Tibial nerve (tissue), 4 donors: ENCODE results near the gene SLC2A5. TPM values are rescaled to one million over a fixed set of nuclear protein-coding genes. Genes with fewer than 3 reads are reported as not detected.

Experiments used
- DNase-seq, 2 donors: peaks; one replicate each; pipeline ENCODE4 v3.0.0-alpha.2; 2019; ENCODE audit warnings: low spot score in 2 of 2
- H3K27ac ChIP-seq, 4 donors: fragments of 200-600 bp; sonication (generic) in 3 of 4; one replicate each; pipeline ENCODE4 v1.5.1; 2017 to 2019; ENCODE audit warnings: mild to moderate bottlenecking in 1 of 4
- H3K27me3 ChIP-seq, 2 donors: fragments of 200-600 bp; sonication (generic) in 1 of 2; one replicate each; pipeline versions ENCODE4 v1.5.1 to v1.6.0; 2017 to 2019
- H3K36me3 ChIP-seq, 3 donors: fragments of 200-600 bp; sonication (generic); one replicate each; pipeline ENCODE4 v1.5.1; 2018 to 2019
- H3K4me1 ChIP-seq, 4 donors: fragments of 200-600 bp; sonication (generic) in 3 of 4; one replicate each; pipeline ENCODE4 v1.5.1; 2017 to 2019
- H3K4me3 ChIP-seq, 4 donors: fragments of 200-600 bp; sonication (generic) in 3 of 4; one replicate each; pipeline ENCODE4 v1.5.1; 2017 to 2019; ENCODE audit warnings: mild to moderate bottlenecking in 1 of 4, moderate library complexity in 1 of 4
- H3K9me3 ChIP-seq, 4 donors: fragments of 200-600 bp; sonication (generic) in 3 of 4; one replicate each; pipeline ENCODE4 v1.5.1; 2017 to 2019
- EP300 ChIP-seq, 2 donors: sonication (generic); formaldehyde crosslinking; IDR thresholded peaks; one replicate each; pipeline ENCODE4 v1.6.1; 2017; ENCODE audit warnings: antibody characterized with exemption in 2 of 2, mild to moderate bottlenecking in 1 of 2
- POLR2A ChIP-seq, 2 donors: fragments of 450-650 bp; IDR thresholded peaks; one replicate each; pipeline ENCODE4 v1.6.1; 2017; ENCODE audit warnings: antibody characterized with exemption in 2 of 2, mild to moderate bottlenecking in 2 of 2, moderate library complexity in 2 of 2
- WGBS, 2 donors: methylation state at CpG; one replicate each; pipeline ENCODE4 v1.1.5; 2018; 5-methylcytosine and 5-hydroxymethylcytosine counted together
- total RNA-seq, 4 donors: library from RNA; depleted of rRNA; stranded (reverse); fragments of >200 nt; gene quantifications; one replicate each; pipeline ENCODE4 v1.1.0, GENCODE V29; 2016
- TF ChIP-seq, protein P1 (sequence below), 5 experiments: fragments of 200-600 bp in 3 of 5; fragments of 450-650 bp in 2 of 5; sonication (generic) in 3 of 5; IDR thresholded peaks; one replicate each; pipeline ENCODE4 v1.5.1; 2016 to 2019; ENCODE audit warnings: antibody characterized with exemption in 5 of 5, mild to moderate bottlenecking in 3 of 5, moderate library complexity in 2 of 5

Gene SLC2A5
- total RNA-seq, 4 donors from 2014 or later: 1.9 to 15.7 (median 5.2) TPM

DNA sequence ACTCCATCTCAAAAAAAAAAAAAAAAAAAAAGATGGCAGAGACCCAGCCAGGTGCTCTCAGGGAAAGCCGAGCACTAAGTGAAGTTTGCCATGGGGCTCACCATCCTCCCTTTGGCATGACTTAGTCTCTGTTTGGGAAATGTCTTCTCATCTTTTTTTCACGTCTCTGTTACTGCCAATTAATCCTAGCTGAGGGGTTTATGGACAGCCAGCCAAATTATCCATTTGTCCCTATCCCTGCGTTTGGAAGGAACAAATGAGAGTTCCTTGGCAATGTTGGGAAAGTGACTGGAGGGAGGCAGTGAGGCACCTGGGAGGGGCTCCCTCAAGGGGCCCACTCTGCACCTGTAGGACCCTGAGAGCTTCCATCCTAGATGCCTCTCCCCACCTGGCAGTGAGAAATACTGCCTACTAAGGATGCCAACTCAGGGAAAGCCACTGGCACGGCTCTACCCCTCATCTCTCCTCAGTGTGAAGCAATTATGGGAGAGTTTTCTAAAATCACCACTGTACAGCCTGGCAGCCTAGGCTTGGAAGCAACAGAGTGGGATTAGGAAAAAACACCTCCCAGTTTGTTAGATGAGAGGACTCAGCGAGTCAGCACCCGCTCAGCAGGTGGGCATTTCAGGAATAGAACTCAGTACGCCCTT is 23.4 kb downstream of the SLC2A5 start:
- H3K27ac ChIP-seq: no peak overlapping the region
- H3K4me1 ChIP-seq: no peaks in the 10 kb centered on the region
- WGBS, 2 donors: 81 to 89% methylated on average over 7 of the region's 7 CpGs
- TF ChIP-seq, protein P1, sequence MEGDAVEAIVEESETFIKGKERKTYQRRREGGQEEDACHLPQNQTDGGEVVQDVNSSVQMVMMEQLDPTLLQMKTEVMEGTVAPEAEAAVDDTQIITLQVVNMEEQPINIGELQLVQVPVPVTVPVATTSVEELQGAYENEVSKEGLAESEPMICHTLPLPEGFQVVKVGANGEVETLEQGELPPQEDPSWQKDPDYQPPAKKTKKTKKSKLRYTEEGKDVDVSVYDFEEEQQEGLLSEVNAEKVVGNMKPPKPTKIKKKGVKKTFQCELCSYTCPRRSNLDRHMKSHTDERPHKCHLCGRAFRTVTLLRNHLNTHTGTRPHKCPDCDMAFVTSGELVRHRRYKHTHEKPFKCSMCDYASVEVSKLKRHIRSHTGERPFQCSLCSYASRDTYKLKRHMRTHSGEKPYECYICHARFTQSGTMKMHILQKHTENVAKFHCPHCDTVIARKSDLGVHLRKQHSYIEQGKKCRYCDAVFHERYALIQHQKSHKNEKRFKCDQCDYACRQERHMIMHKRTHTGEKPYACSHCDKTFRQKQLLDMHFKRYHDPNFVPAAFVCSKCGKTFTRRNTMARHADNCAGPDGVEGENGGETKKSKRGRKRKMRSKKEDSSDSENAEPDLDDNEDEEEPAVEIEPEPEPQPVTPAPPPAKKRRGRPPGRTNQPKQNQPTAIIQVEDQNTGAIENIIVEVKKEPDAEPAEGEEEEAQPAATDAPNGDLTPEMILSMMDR (IDR thresholded peaks at IDR 0.05): no peak
- no peak for TF ChIP-seq POLR2A (IDR thresholded peaks at IDR 0.05)
- TF ChIP-seq EP300 (IDR thresholded peaks at IDR 0.05): no peak
- no peak overlapping the region for H3K4me3 ChIP-seq
- no peaks in the 10 kb centered on the region for H3K27me3 ChIP-seq
- no peak for DNase-seq
- no peaks in the 10 kb centered on the region for H3K36me3 ChIP-seq
- H3K9me3 ChIP-seq: no peaks in the 10 kb centered on the region

DNA sequence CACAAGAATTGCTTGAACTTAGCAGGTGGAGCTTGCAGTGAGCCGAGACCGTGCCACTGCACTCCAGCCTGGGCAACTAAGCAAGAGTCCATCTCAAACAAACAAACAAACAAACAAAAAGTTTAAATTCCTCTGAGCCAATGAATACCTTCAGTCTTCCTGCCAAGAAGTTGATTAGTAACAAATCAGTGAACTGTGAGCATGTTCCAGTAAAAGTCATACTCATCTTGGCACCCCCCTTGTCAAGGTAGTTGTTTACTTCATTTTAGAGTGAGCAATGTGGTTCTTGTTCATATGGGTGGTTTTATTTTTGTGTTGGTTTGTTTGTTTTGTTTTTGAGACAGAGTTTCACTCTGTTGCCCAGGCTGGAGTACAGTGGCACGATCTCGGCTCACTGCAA is 25.2 kb downstream of the SLC2A5 start:
- Histone ChIP-seq H3K9me3 (no peaks in the 10 kb centered on the region), H3K4me1 (no peaks in the 10 kb centered on the region), H3K27ac (no peak overlapping the region), H3K4me3 (no peak overlapping the region), H3K36me3 (peaks cover 0 to 7% (median 0%) of the 10 kb centered on the region in 3 donors), H3K27me3 (no peaks in the 10 kb centered on the region)
- no peak for DNase-seq
- 93 to 94% methylated on average over 4 of the region's 4 CpGs for WGBS, 2 donors
- no peak for TF ChIP-seq EP300 (IDR thresholded peaks at IDR 0.05)

DNA sequence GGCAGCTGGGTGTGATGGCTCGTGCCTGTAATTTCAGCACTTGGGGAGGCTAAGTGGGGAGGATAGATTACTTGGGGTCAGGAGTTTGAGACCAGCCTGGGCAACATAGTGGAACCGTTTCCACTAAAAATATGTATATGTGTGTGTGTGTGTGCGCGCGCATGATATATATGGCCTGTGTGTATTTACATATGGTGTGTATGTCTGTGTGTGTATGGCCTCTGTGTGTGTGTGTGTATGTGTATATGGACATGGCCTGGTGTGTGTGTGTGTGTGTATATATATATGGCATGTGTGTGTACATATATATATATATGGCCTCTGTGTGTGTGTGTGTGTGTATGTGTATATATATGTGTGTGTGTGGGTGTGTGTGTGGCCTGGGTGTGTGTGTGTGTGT is 27.2 kb downstream of the SLC2A5 start:
- peaks cover 0 to 12% (median 0%) of the 10 kb centered on the region in 3 donors for H3K36me3 ChIP-seq
- H3K4me1 ChIP-seq: no peaks in the 10 kb centered on the region
- 88 to 92% methylated on average over 5 of the region's 5 CpGs for WGBS, 2 donors
- H3K9me3 ChIP-seq: no peaks in the 10 kb centered on the region
- H3K4me3 ChIP-seq: no peak overlapping the region
- H3K27me3 ChIP-seq: no peaks in the 10 kb centered on the region
- TF ChIP-seq EP300 (IDR thresholded peaks at IDR 0.05): no peak
- TF ChIP-seq, protein P1 (IDR thresholded peaks at IDR 0.05): no peak
- no peak for TF ChIP-seq POLR2A (IDR thresholded peaks at IDR 0.05)
- no peak for DNase-seq
- H3K27ac ChIP-seq: no peak overlapping the region

DNA sequence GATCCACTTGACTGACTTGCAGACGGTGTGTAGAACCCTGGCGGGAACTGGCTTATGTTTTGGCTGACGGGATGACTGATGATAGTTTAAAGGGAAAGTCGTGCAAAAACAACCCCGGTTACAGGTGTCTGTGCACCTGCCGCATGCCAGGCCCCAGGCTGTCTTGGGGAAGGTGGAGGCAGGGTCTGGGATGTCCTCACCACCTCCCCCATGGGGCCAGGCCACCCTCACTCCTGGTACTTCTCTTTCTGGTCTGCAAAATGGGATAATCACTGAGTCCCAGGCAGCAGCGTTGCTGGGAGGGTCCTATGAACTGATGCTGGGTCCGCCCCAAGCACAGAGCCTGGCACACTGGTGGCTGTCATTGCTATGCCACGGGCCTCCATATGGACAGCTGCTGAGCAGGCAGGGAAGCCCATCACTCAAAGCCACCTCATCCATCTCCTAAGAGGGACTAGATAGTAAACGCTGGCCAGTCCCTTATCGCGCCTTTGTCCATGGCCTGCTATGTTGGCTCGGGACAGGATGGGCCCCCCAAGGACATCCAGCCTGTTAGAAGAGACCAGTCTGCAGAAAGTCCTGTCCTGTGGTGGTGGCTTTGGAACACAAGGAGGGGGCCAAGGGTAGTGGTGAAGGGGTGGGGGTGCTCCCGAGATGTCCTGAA is 28.2 kb downstream of the SLC2A5 start:
- no peak overlapping the region for H3K27ac ChIP-seq
- H3K4me3 ChIP-seq: no peak overlapping the region
- peaks cover 0 to under 1% (median 0%) of the 10 kb centered on the region in 4 donors for H3K9me3 ChIP-seq
- no peaks in the 10 kb centered on the region for H3K4me1 ChIP-seq
- TF ChIP-seq POLR2A (IDR thresholded peaks at IDR 0.05) (no peak), EP300 (IDR thresholded peaks at IDR 0.05) (no peak)
- TF ChIP-seq, protein P1 (IDR thresholded peaks at IDR 0.05): no peak
- H3K36me3 ChIP-seq: peaks cover 0 to 12% (median 0%) of the 10 kb centered on the region in 3 donors
- no peak for DNase-seq
- H3K27me3 ChIP-seq: no peaks in the 10 kb centered on the region
- 92% methylated on average over 14 of the region's 14 CpGs for WGBS, 2 donors

DNA sequence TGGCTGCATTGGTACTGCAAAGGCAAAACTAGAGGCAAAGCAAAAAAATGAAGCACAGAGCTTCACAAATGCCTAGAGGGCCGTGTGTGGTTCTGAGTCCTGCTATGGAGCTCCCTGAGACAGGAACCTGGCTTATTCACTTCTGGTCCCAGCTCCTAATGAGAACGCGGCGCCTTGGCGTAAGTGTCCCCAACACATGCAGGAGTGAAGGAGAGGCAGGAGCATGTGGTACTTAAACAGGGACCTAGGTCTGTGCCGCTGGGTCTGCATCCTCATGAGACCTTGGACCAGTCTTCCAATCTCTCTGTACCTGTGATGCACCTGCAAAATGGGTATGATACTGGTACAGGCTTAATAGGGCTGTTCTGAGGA is 28.8 kb downstream of the SLC2A5 start:
- 82 to 87% methylated on average over 6 of the region's 6 CpGs for WGBS, 2 donors
- DNase-seq: no peak
- Histone ChIP-seq H3K36me3 (peaks cover 0 to 12% (median 0%) of the 10 kb centered on the region in 3 donors), H3K27me3 (no peaks in the 10 kb centered on the region), H3K4me3 (no peak overlapping the region), H3K4me1 (no peaks in the 10 kb centered on the region), H3K9me3 (peaks cover 0 to 6% (median 0%) of the 10 kb centered on the region in 4 donors), H3K27ac (no peak overlapping the region)
- TF ChIP-seq EP300 (IDR thresholded peaks at IDR 0.05) (no peak), POLR2A (IDR thresholded peaks at IDR 0.05) (no peak)
- TF ChIP-seq, protein P1 (IDR thresholded peaks at IDR 0.05): no peak
